ENCODE data around the gene LDLRAD2. TPM values are rescaled to one million over a fixed set of nuclear protein-coding genes. Genes with fewer than 3 reads are reported as not detected.

Gene LDLRAD2, protein sequence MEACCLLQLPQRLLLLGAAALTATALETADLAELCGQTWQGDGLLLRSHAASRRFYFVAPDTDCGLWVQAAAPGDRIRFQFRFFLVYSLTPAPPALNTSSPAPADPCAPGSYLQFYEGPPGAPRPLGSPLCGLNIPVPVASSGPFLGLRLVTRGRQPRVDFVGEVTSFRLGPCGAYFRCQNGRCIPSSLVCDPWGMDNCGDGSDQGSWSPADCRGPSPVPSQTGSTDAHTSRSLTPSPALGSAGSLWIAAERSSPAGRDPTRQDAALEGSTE
- total RNA-seq (2014; rRNA removed) (not detected in 2 replicates), Bru-seq, nascent RNA (percentile 6 among the genes with signal in this experiment), BruChase-seq, experiment 1, labeled RNA remaining after a 6-hour chase (not detected), BruChase-seq, experiment 2, labeled RNA remaining after a 2-hour chase (percentile 8 among the genes with signal in this experiment)
- long read RNA-seq, partial matches to known transcripts: 0 of 5 reads
- long read RNA-seq, other reads (novel, unspliced or antisense): 5 of 5 reads

DNA sequence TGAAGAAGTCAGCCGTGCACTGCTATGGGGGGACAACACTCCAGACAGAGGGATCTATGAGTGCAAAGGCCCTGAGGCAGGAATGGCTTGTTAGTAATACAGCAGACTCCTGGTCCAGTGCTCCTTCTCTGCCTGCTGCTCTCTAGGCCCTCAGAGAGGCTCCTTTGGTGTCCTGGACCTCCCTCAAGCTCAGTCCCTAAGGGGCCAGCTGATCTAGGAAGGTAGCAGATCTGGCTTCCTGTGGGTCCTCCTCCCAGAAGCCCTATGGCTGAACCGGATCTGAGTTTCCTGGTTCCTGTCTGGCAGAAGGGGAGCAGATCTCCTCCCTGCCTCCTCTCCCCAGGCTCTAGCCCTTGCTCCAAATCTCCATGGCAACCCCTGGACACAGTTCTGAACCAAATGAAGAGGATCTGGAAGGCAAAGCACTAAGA, at the start of gene LDLRAD2:
Gene LDLRAD2, plus strand, starts transcription at position 391 of the 431 bp plus-strand sequence. CDS start 187 bp downstream, outside the sequence.
- TF ChIP-seq EZH2phosphoT487 (IDR thresholded peaks at IDR 0.05; ENCODE audit: borderline replicate concordance, low read length): no peak
- TF ChIP-seq EZH2 (IDR thresholded peaks at IDR 0.05; ENCODE audit: low read length, unreplicated experiment): no peak
- TF ChIP-seq, protein P1, sequence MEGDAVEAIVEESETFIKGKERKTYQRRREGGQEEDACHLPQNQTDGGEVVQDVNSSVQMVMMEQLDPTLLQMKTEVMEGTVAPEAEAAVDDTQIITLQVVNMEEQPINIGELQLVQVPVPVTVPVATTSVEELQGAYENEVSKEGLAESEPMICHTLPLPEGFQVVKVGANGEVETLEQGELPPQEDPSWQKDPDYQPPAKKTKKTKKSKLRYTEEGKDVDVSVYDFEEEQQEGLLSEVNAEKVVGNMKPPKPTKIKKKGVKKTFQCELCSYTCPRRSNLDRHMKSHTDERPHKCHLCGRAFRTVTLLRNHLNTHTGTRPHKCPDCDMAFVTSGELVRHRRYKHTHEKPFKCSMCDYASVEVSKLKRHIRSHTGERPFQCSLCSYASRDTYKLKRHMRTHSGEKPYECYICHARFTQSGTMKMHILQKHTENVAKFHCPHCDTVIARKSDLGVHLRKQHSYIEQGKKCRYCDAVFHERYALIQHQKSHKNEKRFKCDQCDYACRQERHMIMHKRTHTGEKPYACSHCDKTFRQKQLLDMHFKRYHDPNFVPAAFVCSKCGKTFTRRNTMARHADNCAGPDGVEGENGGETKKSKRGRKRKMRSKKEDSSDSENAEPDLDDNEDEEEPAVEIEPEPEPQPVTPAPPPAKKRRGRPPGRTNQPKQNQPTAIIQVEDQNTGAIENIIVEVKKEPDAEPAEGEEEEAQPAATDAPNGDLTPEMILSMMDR (conservative IDR thresholded peaks at IDR 0.05; ENCODE audit: low read depth, low read length): no peak
- Histone ChIP-seq H3K27me3 (ENCODE audit: low read length) (no peaks in the 10 kb centered on the region), H3K4me2 (ENCODE audit: low read length) (no peak within 1 kb of the TSS), H4K20me1 (ENCODE audit: low read length) (no peaks in the 10 kb centered on the region), H3K4me1 (ENCODE audit: insufficient read depth, low read length) (peaks cover 7% of the 10 kb centered on the region), H3K4me3 (ENCODE audit: low read length) (no peak within 1 kb of the TSS), H2AFZ (ENCODE audit: low read length) (no peak within 1 kb of the TSS), H3K9me2 (replicated peaks; ENCODE audit: low read length) (no peaks in the 10 kb centered on the region), H3K36me3 (ENCODE audit: low read depth, low read length) (no peaks in the 10 kb centered on the region), H3K27ac (ENCODE audit: low read length) (no peak within 1 kb of the TSS), H3K9ac (ENCODE audit: low read length) (no peak within 1 kb of the TSS), H3F3A (ENCODE audit: low read length, unreplicated experiment) (no peaks in the 10 kb centered on the region), H3K9me3 (ENCODE audit: low read length) (no peaks in the 10 kb centered on the region), H3K79me2 (ENCODE audit: low read length) (no peaks in the 10 kb centered on the region)
- ChIA-PET CTCF (no interaction called here), POLR2A (ENCODE audit: unreplicated experiment) (no interaction called here)
- ATAC-seq: no peak
- intact Hi-C loops (cut with micrococcal nuclease): no loop called here
- no TSS peak for BruUV-seq (replicated peaks)
- DNase-seq: no peak

DNA sequence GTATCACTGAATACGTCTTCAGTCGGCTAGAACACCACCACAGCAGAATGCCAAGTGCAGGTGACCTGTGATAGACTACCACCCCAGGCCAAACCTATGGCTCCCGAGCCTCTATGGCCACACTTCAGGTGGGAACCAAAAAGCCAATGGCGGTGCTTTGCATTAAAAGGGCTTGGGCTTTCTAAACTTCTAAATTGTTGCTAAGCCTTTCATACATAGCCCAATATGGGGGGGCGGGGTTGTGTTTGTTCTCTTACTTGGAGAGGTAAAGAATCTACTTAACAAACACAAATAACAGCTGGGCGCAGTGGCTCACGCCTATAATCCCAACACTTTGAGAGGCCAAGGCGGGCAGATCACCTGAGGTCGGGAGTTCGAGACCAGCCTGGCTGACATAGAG, 48.8 kb upstream of the LDLRAD2 start:
- BruUV-seq (replicated peaks): no TSS peak
- intact Hi-C loops (cut with micrococcal nuclease): no loop called here
- ChIA-PET CTCF (no interaction called here), POLR2A (ENCODE audit: unreplicated experiment) (no interaction called here)
- H3K4me3 ChIP-seq (ENCODE audit: low read length): no peak overlapping the region
- H3K27ac ChIP-seq (ENCODE audit: low read length): no peak overlapping the region
- H3K4me1 ChIP-seq (ENCODE audit: insufficient read depth, low read length): peaks cover 30% of the 10 kb centered on the region
- H3K9me2 ChIP-seq (replicated peaks; ENCODE audit: low read length): no peaks in the 10 kb centered on the region
- ATAC-seq (no peak), DNase-seq (no peak)
- H3K79me2 ChIP-seq (ENCODE audit: low read length): peaks cover 90% of the 10 kb centered on the region
- TF ChIP-seq EZH2 (IDR thresholded peaks at IDR 0.05; ENCODE audit: low read length, unreplicated experiment) (no peak), EZH2phosphoT487 (IDR thresholded peaks at IDR 0.05; ENCODE audit: borderline replicate concordance, low read length) (no peak)
- TF ChIP-seq, protein P1 (conservative IDR thresholded peaks at IDR 0.05; ENCODE audit: low read depth, low read length): no peak
- no peaks in the 10 kb centered on the region for H3F3A ChIP-seq (ENCODE audit: low read length, unreplicated experiment)
- no peak overlapping the region for H3K9ac ChIP-seq (ENCODE audit: low read length)
- H3K27me3 ChIP-seq (ENCODE audit: low read length): no peaks in the 10 kb centered on the region
- no peak overlapping the region for H2AFZ ChIP-seq (ENCODE audit: low read length)
- no peaks in the 10 kb centered on the region for H3K9me3 ChIP-seq (ENCODE audit: low read length)
- no peak overlapping the region for H3K4me2 ChIP-seq (ENCODE audit: low read length)
- H4K20me1 ChIP-seq (ENCODE audit: low read length): 0 out of 2 replicates have a peak, but pooled peaks cover 9% of the 10 kb centered on the region
- no peaks in the 10 kb centered on the region for H3K36me3 ChIP-seq (ENCODE audit: low read depth, low read length)

Data from PC-3 (cell line).